SK-N-SH treated with all-trans-retinoic acid at 6 μM for 48 hours (cell line): ENCODE results near the gene TGFA.
A peak's percentile ranks its signal among the peaks of the same experiment; 100 is the strongest.

ENCODE experiments used
- ATAC-seq: fragments of 200-7000 bp; cut with Tn5 transposase; 3 replicates; pipeline ENCODE4 v1.9.1; 2020; ENCODE audit warnings: mild to moderate bottlenecking, moderate library complexity
- ARNTL ChIP-seq: fragments of 450-650 bp; formaldehyde crosslinking; IDR thresholded peaks from 2 replicates; pipeline ENCODE4 v1.5.0; 2020; ENCODE audit warnings: low read depth, mild to moderate bottlenecking, moderate library complexity, borderline replicate concordance
- BACH2 ChIP-seq: fragments of 250-450 bp; sonication (Bioruptor Pico); IDR thresholded peaks from 2 replicates; pipeline ENCODE4 v1.9.0; 2021; ENCODE audit warnings: mild to moderate bottlenecking, borderline replicate concordance
- CSDC2 ChIP-seq: fragments of 250-450 bp; sonication (Bioruptor Pico); IDR thresholded peaks from 2 replicates; pipeline ENCODE4 v1.5.0; 2020; ENCODE audit warnings: mild to moderate bottlenecking, moderate library complexity
- ESRRG ChIP-seq: fragments of 250-450 bp; sonication (Bioruptor Pico); IDR thresholded peaks from 2 replicates; pipeline ENCODE4 v1.6.1; 2021; ENCODE audit warnings: mild to moderate bottlenecking
- GLIS3 ChIP-seq: fragments of 250-450 bp; sonication (Bioruptor Pico); IDR thresholded peaks from 2 replicates; pipeline ENCODE4 v1.5.0; 2020; ENCODE audit warnings: mild to moderate bottlenecking, moderate library complexity
- PPARA ChIP-seq: fragments of 250-450 bp; sonication (Bioruptor Pico); IDR thresholded peaks from 2 replicates; pipeline ENCODE4 v1.5.0; 2020; ENCODE audit warnings: mild to moderate bottlenecking, borderline replicate concordance
- RARB ChIP-seq: fragments of 250-450 bp; sonication (Bioruptor Pico); IDR thresholded peaks from 2 replicates; pipeline ENCODE4 v1.8.0; 2021; ENCODE audit warnings: mild to moderate bottlenecking, moderate library complexity
- SNAI2 ChIP-seq: fragments of 250-450 bp; sonication (Bioruptor Pico); IDR thresholded peaks from 2 replicates; pipeline ENCODE4 v1.5.0; 2020; ENCODE audit warnings: mild to moderate bottlenecking, moderate library complexity
- TCF4 ChIP-seq: fragments of 250-450 bp; sonication (Bioruptor Pico); IDR thresholded peaks from 2 replicates; pipeline ENCODE4 v1.8.0; 2021; ENCODE audit warnings: mild to moderate bottlenecking, moderate library complexity, borderline replicate concordance
- TOX ChIP-seq: fragments of 250-450 bp; sonication (Bioruptor Pico); IDR thresholded peaks from 2 replicates; pipeline ENCODE4 v1.8.0; 2021; ENCODE audit warnings: mild to moderate bottlenecking, moderate library complexity, borderline replicate concordance
- ZC3H10 ChIP-seq: fragments of 250-450 bp; sonication (Bioruptor Pico); IDR thresholded peaks from 2 replicates; pipeline ENCODE4 v1.5.1; 2021; ENCODE audit warnings: mild to moderate bottlenecking, moderate library complexity
- ZFP3 ChIP-seq: fragments of 250-450 bp; sonication (Bioruptor Pico); IDR thresholded peaks from 2 replicates; pipeline ENCODE4 v1.5.0; 2020; ENCODE audit warnings: mild to moderate bottlenecking, moderate library complexity
- ZFP30 ChIP-seq: fragments of 450-650 bp; formaldehyde crosslinking; IDR thresholded peaks from 2 replicates; pipeline ENCODE4 v1.5.0; 2022; ENCODE audit warnings: mild to moderate bottlenecking, moderate library complexity
- ZNF565 ChIP-seq: fragments of 450-650 bp; formaldehyde crosslinking; conservative IDR thresholded peaks from 2 replicates; pipeline ENCODE4 v1.5.0; 2020; ENCODE audit warnings: low read depth, mild to moderate bottlenecking, moderate library complexity
- ZNF8 ChIP-seq: fragments of 450-650 bp; formaldehyde crosslinking; IDR thresholded peaks from 2 replicates; pipeline ENCODE4 v1.5.0; 2020; ENCODE audit warnings: mild to moderate bottlenecking, moderate library complexity
- TF ChIP-seq, protein P1 (sequence below): fragments of 250-450 bp; sonication (Bioruptor Pico); IDR thresholded peaks from 2 replicates; pipeline ENCODE4 v1.5.1; 2021; ENCODE audit warnings: mild to moderate bottlenecking, moderate library complexity
- TF ChIP-seq, protein P2 (sequence below): fragments of 250-450 bp; sonication (Bioruptor Pico); IDR thresholded peaks from 2 replicates; pipeline ENCODE4 v1.8.0; 2020; ENCODE audit warnings: mild to moderate bottlenecking, moderate library complexity, borderline replicate concordance
- TF ChIP-seq, protein P3 (sequence below): fragments of 250-450 bp; sonication (Bioruptor Pico); IDR thresholded peaks from 2 replicates; pipeline ENCODE4 v1.5.1; 2020; ENCODE audit warnings: low read depth, mild to moderate bottlenecking, moderate library complexity
- TF ChIP-seq, protein P4 (sequence below): fragments of 250-450 bp; sonication (Bioruptor Pico); IDR thresholded peaks from 2 replicates; pipeline ENCODE4 v1.5.0; 2020; ENCODE audit warnings: mild to moderate bottlenecking, moderate library complexity

The TGFA gene

DNA sequence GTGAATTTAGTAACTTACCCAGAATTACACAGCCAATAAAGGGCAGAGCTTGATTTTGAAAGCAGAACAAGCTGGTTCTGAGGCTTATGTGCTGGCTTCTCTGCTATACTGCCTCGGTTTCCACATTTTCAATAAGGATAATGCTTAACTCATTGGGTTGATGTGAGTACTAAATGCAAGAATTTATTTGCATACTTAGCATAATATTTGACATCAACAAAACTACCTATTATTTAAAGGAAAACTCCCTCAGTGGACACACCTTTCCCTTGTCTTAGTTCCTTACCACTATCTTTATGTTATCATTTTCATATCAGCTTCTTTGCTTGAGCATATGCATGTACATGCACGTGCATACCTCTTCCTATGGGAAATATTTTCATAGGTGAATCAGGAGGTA, 3.0 kb upstream of the TGFA start (continued):
- no peak for TF ChIP-seq TOX (CRISPR knock-in tag)
- TF ChIP-seq, all 23 proteins: peak for 0

DNA sequence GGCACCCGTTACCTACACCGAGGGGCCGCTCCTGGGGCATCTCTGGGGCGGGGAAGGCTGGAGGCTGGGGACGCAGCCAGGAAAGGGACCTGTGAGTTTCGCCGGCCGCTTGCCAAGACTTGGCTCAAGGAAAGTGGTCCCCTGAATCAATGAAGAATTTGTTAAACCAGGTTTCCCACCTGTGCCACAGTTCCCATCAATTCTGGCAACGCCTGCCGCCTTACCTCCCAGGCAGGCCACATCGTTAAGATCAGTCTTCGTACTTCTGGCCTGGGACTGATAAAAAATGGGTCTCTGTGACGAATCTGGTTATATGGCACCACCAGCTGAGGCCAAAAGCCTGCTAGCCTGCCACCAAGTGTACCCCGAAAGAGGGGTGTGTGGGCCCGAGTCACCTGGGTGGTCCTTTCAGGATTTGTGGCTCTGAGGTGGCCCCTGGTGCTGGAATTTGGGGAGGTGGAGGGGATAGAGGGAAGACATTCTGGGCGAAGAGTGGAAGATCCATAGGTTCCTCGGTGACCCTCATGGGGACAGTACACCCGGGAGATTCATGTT, 789 bp upstream of the TGFA start:
- TF ChIP-seq RARB (CRISPR knock-in tag) (no peak), TOX (CRISPR knock-in tag) (no peak), TCF4 (no peak), PPARA (CRISPR knock-in tag) (no peak), BACH2 (CRISPR knock-in tag) (no peak), ZNF8 (CRISPR knock-in tag) (no peak), ESRRG (CRISPR knock-in tag) (no peak), ZFP3 (CRISPR knock-in tag) (no peak)
- TF ChIP-seq, protein P1, sequence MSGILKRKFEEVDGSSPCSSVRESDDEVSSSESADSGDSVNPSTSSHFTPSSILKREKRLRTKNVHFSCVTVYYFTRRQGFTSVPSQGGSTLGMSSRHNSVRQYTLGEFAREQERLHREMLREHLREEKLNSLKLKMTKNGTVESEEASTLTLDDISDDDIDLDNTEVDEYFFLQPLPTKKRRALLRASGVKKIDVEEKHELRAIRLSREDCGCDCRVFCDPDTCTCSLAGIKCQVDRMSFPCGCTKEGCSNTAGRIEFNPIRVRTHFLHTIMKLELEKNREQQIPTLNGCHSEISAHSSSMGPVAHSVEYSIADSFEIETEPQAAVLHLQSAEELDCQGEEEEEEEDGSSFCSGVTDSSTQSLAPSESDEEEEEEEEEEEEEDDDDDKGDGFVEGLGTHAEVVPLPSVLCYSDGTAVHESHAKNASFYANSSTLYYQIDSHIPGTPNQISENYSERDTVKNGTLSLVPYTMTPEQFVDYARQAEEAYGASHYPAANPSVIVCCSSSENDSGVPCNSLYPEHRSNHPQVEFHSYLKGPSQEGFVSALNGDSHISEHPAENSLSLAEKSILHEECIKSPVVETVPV (CRISPR knock-in tag), result no peak
- TF ChIP-seq, protein P2, sequence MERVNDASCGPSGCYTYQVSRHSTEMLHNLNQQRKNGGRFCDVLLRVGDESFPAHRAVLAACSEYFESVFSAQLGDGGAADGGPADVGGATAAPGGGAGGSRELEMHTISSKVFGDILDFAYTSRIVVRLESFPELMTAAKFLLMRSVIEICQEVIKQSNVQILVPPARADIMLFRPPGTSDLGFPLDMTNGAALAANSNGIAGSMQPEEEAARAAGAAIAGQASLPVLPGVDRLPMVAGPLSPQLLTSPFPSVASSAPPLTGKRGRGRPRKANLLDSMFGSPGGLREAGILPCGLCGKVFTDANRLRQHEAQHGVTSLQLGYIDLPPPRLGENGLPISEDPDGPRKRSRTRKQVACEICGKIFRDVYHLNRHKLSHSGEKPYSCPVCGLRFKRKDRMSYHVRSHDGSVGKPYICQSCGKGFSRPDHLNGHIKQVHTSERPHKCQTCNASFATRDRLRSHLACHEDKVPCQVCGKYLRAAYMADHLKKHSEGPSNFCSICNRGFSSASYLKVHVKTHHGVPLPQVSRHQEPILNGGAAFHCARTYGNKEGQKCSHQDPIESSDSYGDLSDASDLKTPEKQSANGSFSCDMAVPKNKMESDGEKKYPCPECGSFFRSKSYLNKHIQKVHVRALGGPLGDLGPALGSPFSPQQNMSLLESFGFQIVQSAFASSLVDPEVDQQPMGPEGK (CRISPR knock-in tag), result no peak
- TF ChIP-seq, protein P3, sequence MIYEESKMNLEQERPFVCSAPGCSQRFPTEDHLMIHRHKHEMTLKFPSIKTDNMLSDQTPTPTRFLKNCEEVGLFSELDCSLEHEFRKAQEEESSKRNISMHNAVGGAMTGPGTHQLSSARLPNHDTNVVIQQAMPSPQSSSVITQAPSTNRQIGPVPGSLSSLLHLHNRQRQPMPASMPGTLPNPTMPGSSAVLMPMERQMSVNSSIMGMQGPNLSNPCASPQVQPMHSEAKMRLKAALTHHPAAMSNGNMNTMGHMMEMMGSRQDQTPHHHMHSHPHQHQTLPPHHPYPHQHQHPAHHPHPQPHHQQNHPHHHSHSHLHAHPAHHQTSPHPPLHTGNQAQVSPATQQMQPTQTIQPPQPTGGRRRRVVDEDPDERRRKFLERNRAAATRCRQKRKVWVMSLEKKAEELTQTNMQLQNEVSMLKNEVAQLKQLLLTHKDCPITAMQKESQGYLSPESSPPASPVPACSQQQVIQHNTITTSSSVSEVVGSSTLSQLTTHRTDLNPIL (CRISPR knock-in tag), result no peak
- no peak for ATAC-seq

DNA sequence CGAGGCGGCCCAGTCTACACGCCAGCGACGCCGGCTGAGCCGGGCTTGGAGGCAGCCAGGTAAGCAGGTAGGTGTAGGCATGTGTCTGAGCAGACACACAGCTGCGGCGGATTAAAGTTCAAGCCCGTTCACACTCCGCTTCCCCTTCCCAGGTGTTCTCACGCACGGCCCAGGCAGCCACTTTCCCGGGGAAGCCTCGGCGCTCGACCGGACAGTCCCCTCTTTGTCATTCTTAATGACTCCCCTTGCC, 367 bp downstream of the TGFA start:
- peak; percentile 21 for ATAC-seq
- TF ChIP-seq CSDC2 (CRISPR knock-in tag) (no peak), GLIS3 (CRISPR knock-in tag) (no peak), ZFP3 (CRISPR knock-in tag) (no peak), TOX (CRISPR knock-in tag) (no peak), RARB (CRISPR knock-in tag) (no peak), ARNTL (no peak), ESRRG (CRISPR knock-in tag) (no peak)
- TF ChIP-seq, protein P1 (CRISPR knock-in tag), result no peak
- TF ChIP-seq, protein P4, sequence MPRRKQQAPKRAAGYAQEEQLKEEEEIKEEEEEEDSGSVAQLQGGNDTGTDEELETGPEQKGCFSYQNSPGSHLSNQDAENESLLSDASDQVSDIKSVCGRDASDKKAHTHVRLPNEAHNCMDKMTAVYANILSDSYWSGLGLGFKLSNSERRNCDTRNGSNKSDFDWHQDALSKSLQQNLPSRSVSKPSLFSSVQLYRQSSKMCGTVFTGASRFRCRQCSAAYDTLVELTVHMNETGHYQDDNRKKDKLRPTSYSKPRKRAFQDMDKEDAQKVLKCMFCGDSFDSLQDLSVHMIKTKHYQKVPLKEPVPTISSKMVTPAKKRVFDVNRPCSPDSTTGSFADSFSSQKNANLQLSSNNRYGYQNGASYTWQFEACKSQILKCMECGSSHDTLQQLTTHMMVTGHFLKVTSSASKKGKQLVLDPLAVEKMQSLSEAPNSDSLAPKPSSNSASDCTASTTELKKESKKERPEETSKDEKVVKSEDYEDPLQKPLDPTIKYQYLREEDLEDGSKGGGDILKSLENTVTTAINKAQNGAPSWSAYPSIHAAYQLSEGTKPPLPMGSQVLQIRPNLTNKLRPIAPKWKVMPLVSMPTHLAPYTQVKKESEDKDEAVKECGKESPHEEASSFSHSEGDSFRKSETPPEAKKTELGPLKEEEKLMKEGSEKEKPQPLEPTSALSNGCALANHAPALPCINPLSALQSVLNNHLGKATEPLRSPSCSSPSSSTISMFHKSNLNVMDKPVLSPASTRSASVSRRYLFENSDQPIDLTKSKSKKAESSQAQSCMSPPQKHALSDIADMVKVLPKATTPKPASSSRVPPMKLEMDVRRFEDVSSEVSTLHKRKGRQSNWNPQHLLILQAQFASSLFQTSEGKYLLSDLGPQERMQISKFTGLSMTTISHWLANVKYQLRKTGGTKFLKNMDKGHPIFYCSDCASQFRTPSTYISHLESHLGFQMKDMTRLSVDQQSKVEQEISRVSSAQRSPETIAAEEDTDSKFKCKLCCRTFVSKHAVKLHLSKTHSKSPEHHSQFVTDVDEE (CRISPR knock-in tag), result no peak
- TF ChIP-seq, protein P3 (CRISPR knock-in tag), result no peak

DNA sequence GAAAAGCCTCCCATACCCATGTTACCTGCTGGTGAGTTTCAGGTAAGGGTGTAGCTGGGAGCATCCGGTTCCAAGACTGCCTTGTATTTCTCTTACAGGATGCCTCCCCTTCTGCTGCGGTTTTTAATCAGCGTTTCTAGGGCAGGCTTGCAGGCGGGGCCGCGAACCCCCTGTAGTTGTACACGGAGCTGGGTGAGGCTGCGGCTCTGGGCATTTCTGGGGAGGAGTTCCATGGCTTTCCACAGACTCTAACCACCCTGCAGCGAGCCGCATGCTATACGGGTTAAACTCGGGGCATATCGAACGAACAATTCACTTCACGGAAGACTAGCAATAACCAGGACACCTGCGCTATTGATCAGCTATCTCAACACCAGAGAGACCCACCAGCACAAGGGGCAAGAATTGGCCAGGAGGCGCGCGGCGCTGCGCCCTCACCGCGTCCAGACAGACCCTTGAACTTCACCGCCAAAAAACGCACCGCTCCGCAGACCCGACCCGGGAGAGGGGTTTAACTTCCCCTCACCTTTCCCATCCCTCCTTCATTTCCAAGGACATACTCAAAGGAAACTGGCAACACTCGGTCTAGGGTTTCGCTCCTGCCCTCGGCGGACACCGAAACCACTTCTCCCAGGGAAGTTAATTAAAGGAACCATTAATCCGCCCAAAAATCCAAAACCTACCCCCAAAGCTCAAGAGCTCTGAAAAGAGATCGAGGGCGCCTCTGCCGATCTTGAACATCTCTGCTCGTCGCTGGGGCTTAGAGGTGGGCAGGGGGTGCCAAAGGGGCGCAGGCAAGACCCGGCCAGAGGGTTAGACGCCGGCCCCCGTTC, 909 bp downstream of the TGFA start:
- ATAC-seq, result no peak
- TF ChIP-seq ZFP3 (CRISPR knock-in tag) (no peak), GLIS3 (CRISPR knock-in tag) (no peak), TOX (CRISPR knock-in tag) (no peak), RARB (CRISPR knock-in tag) (no peak), BACH2 (CRISPR knock-in tag) (no peak), ARNTL (no peak), ZNF565 (CRISPR knock-in tag) (no peak), TCF4 (no peak), ZFP30 (CRISPR knock-in tag) (no peak), SNAI2 (CRISPR knock-in tag) (no peak), ZC3H10 (no peak)
- TF ChIP-seq, protein P4 (CRISPR knock-in tag), result no peak
